Activated CD4-positive, alpha-beta T cell treated with anti-CD3 and anti-CD28 coated beads for 4 hours (primary cell): ENCODE results near the gene PLA2R1.
"Not testable (repeated sequence)": the region's sequence is repeated elsewhere in the genome, so short reads cannot be mapped to it uniquely, and the experiment has no call there.

Experiments
- DNase-seq, 2 donors: peaks; one replicate each; pipeline ENCODE4 v3.0.0-alpha.2; 2020

PLA2R1 gene

GRCh38 chr2:159976527-159977160 is 85.8 kb downstream of the PLA2R1 start:
- no peak for DNase-seq

- DNase-seq, result no peak
Measured at GRCh38 chr2:159973325-159973724, 89.1 kb downstream of the PLA2R1 start.

- no peak for DNase-seq
Measured at GRCh38 chr2:159971365-159972152, 90.9 kb downstream of the PLA2R1 start.

- DNase-seq, result not testable (repeated sequence)
Measured at GRCh38 chr2:159970548-159970947, 91.9 kb downstream of the PLA2R1 start.

- DNase-seq, result peak in 1 of 2 donors; percentile 4
Measured at GRCh38 chr2:159968279-159968900, 94.0 kb downstream of the PLA2R1 start.

GRCh38 chr2:159963700-159964099 is 98.7 kb downstream of the PLA2R1 start:
- no peak for DNase-seq

GRCh38 chr2:159962513-159962912 is 99.9 kb downstream of the PLA2R1 start:
- DNase-seq, result not testable (repeated sequence)

- DNase-seq, result no peak
Measured at GRCh38 chr2:159961451-159961850, 101.0 kb downstream of the PLA2R1 start.

GRCh38 chr2:159961037-159961436 is 101.4 kb downstream of the PLA2R1 start:
- no peak for DNase-seq

GRCh38 chr2:159960414-159960813 is 102.0 kb downstream of the PLA2R1 start:
- no peak for DNase-seq

- DNase-seq, result no peak
Measured at GRCh38 chr2:159959136-159959535, 103.3 kb downstream of the PLA2R1 start.

GRCh38 chr2:159953136-159953823 is 109.1 kb downstream of the PLA2R1 start:
- DNase-seq, result no peak

GRCh38 chr2:159946326-159946999 is 116.0 kb downstream of the PLA2R1 start:
- no peak for DNase-seq

- no peak for DNase-seq
Measured at GRCh38 chr2:159944874-159945273, 117.5 kb downstream of the PLA2R1 start.

- no peak for DNase-seq
Measured at GRCh38 chr2:159942146-159942545, 120.3 kb downstream of the PLA2R1 start.

GRCh38 chr2:159941729-159942128 is 120.7 kb downstream of the PLA2R1 start:
- DNase-seq, result no peak

GRCh38 chr2:159939946-159940345 is 122.5 kb downstream of the PLA2R1 start:
- DNase-seq, result no peak

GRCh38 chr2:159938395-159938794 is 124.0 kb downstream of the PLA2R1 start:
- DNase-seq, result no peak

- no peak for DNase-seq
Measured at GRCh38 chr2:159936471-159936870, 125.9 kb downstream of the PLA2R1 start.

GRCh38 chr2:159933727-159934049 is 128.7 kb downstream of the PLA2R1 start:
- DNase-seq, result no peak

- DNase-seq, result no peak
Measured at GRCh38 chr2:159933040-159933726, 129.2 kb downstream of the PLA2R1 start.

GRCh38 chr2:159926695-159927094 is 135.7 kb downstream of the PLA2R1 start:
- no peak for DNase-seq
